Activated T-cell treated with anti-CD3 and anti-CD28 coated beads, Interleukin-2, amount 50 U/mL, for 48 hours (primary cell): ENCODE measurements around the gene MCEMP1.

Source experiments
- DNase-seq, 2 experiments: peaks; one replicate each; pipeline ENCODE4 v3.0.0-alpha.2; 2020

Gene MCEMP1

DNA sequence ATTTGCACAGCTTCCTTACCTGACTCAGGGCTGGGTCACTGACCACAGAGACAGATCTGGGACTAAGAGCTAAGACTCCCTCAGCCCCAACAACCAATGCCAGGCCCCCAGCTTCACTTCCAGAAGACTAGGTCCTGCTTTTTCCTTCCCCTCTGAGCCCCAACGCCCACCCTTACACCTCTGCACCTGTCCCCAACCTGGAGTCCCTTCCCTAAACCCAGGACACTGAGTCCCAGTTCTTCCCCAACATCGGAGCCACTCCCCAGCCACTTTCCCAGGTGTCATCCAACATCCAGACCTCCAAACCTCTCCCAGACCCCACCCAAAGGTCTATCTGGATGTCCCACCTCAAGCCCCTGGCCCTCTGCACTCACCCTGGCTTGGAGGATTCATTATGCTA lies 22.1 kb downstream of the MCEMP1 start:
- DNase-seq = peak in 1 of 2 experiments; percentile 35

DNA sequence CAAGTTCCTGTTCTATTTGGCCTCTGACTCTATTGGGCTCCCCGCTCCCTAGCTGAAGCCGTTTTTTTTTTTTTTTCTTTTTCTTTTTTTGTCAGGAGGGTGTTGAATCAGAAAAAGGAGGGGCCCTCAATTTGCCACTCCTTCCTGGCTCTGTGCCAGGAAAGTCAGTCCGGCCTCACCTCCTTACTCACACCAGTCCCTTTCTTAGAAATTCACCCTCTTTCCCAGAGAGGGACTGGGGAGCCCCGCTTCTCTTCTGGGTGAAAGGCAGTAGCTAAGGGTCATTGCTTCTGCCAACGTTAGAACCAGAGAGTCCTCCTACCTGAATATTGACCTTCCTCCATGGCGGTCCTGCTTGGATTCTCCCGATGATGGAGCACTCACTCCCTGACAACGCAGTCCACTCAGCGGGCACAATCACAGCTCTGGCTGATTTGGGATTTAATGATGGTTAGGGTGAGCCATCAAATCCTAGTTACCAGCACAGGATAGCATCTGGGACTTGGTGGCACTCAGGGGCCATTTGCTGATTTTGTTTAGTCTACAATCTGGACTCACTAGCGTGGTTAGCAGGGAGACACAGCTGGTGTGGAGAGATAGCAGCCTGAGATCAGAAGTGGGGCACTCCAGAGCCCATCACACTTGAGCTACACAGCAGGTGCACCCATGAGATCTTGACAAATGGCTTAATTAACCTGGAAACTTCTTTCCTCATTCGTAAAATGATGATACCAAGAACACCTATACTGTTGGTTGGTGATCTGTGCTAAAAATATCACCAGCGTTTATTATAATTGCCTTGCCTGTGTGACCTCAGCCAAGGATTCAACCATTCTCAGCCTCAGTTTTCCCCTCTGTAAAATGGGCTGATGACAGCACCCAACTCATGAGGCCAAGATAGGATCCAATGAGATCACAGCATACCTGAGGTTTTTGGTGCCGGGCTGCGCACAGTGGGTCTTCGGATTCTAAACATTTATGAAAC lies 22.8 kb downstream of the MCEMP1 start:
- DNase-seq = peak; percentile 77 to 80

DNA sequence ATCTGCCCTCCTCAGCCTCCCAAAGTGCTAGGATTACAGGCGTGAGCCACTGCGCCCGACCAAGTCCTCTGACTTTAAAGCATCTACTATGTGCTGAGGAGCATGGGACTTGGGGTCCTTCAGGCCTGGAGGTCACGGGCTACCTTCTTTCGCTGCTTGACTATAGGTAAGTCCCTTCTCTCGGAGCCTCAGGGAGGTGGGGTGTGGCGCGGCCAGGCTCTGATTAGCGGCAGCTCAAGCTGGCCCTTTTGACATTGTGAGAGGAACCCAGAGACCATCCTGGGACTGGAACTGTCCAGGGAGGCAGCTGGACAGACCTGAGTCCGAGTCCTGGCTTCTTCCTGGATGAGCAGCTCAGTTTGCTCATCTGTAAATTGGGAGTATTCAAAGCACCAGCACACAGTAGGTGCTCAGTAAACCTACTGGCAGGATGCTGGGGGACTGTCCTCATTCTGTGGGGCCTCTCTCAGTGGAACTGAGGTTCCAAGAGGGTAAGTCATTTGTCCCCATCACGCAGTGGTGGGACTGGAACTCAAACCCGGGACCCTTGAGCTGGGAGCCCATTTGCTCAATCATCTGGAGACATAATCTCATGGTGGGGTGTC lies 24.3 kb downstream of the MCEMP1 start:
- DNase-seq = no peak

DNA sequence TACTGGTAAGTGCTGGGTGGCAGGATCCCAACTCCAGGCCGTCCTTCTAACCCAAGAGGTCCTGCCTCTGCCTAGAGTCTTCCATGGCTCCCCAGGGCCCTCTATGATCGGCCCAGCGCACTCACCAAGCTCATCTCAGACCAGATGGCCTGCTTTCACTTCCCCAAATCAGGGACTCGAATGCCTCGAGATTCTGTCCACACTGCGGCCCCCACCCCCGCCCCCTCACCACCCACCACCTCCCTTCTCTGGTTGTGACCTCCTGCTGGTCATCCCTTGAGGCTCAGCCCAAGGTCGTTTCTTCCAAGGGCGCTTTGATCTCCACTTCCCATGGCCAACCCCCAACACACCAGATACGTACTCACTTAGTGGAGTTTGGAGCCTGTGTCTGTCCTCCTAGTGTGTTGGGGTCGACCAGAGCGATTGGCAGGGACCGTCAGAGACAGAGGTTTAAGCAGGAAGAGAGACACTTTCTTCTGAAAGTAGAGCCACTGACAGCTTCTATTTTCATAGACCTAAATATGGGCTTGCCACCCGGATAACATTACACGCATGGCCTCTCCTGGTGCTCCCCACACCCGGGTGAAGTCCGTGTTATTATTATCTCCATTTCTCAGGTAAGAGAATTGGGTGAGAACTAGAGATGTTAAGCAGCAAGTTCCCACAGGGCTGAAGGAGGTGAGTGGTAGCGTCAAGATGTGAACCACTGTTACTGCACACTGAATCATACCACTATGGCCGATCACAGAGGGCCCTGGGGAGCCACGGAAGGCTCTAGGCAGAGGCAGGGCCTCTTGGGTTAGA lies 25.0 kb downstream of the MCEMP1 start, which contains the start of gene FCER2:
FCER2 (minus strand) TSS at position 478 of the 804 bp plus-strand sequence. CDS start 2,371 bp downstream, outside the sequence.
- DNase-seq = no peak

DNA sequence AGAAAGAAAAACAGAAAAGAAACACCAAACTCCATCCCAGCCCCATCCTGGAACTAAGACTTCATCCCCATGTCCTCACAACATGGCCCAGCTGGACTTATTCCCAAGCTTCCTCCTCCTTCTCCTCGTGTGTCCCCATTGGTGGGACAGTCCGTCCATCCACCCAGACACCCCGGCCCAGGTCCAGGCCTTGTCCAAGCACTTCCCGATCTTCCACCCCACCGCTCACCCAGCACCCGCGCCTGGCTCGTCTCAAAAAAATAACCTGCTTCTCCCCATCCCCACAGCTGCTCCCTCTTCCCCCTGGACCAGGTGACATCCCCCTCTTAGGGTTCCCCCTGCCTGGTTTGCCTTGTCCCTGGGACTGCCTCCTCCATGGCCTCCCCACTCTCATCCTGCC lies 26.4 kb downstream of the MCEMP1 start:
- DNase-seq = no peak

DNA sequence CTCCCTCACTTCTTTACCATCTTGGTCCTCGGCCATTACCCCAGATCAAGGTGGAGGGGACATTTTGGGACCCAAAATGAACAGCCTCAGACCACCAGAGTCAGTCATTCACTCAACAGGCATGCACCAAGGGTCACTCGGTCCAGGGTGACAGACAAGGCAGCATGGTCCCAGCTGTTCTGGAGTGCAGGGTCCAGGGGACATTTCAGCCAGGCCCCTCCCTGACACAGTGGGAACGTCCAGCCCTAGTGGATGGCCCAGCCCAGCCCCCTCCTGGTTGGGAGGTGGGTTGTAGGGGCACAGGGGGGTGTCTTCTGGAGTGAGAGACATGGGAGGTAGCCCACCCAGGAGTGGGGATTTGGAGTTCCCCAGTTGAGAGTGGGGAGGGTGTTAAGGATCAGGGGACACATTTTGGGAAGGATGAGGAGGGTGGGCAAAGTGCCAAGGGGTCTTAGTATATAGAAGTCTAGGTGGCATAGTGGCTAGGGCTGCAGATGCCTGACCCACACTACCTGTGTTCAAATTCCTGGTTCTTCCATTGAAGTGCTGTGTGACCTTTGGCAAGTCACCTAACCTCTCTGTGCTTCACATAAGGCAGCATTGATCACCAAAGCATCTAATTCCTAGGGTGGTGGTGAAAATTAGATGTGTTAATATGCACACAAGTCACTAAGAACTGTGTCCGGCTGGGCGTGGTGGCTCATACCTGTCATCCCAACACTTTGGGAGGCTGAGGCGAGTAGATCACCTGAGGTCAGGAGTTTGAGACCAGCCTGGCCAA lies 27.6 kb downstream of the MCEMP1 start:
- DNase-seq = no peak

DNA sequence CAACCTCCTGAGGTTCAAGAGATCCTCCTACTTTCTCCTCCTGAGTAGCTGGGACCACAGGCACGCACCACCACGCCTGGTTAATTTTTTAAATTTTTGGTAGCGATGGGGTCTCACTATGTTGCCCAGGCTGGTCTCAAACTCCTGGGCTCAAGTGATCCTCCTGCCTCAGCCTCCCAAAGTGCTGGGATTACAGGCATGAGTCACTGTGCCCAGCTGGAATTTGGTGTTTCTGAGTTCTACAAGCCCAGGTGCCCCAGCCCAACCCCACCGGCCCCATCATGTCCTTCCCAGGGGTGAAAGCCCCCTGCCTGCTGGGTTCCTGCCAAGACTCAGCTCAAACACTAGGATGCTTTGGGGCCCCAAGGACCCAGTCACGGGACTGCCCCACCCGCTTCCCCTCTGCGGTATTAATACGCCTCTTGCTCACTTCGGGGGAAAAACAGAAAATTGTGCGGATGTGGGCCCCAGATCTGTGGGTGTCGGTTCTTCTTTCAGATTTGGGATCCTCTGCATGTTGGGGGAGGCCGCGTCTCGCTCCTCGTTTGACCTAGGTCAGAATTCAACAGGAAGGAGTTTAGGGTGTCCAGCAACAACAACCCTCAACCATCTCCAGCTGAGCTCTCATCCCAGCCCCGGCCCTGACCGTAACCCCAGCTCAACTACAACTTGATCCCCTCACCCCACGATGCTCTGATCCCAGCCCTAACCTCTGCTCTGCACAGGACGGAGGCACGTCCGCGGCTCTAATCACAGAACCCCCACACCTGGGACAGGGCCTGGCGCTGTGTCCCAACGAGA lies 28.7 kb downstream of the MCEMP1 start:
- peak; percentile 78 to 80 for DNase-seq

DNA sequence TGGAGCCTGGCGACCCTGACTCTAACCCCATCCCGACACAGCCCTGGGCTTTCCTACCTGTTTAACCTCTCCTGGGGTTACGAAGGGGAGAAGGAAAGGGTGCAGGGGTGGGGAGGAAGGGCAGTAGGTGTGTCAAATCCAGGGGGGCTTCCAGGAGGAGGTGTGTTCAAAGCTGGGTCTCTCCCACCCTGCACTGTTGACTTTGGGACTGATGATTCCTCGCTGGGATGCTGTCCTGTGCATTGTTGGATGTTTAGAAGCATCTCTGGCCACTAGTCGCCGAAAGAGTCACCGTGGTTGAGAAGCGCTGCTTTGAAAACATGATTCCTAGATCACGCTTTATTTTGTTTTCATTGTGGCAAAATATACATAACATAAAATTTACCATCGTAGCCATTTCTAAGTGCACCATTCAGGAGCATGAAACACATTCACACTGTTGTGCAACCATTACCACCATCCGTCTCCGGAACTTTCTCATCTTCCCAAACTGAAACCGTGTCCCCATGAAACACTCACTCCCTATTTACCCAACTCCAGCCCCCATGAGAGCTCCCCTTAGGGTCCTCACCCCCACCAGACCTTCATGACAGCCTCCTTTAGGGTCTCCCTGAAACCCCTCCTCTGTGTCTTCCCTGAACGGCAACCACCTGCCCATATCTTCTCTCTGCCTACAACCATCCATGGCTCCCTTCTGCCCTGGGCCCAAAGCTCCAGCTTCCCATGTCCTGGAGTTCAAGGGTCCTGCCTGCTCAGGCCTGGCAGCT lies 29.5 kb downstream of the MCEMP1 start:
- no peak for DNase-seq

DNA sequence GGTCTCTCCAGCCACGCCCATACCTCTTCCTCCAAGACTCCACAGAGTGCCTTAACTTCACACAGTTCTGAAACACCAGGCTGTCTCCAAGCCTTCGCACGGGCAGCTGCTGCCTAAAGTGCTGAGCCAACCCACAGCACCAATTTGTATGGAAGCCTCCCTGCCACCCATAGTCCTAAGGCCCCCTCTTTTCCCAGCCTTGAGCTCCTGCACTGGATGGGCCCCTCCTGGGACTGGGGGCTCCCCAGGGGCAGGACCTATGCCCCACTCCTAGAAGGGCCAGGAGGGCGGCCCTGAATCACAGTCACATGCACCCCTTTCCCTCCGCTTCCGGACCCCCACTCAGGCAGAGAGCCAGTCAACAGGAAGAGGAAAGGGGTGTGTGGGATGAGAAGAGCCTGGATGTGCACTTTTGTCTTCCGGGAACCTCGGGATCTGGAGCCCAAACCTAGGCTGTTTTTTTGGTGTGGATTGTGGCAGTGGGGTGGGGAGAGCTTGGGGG lies 30.1 kb downstream of the MCEMP1 start:
- DNase-seq = no peak

DNA sequence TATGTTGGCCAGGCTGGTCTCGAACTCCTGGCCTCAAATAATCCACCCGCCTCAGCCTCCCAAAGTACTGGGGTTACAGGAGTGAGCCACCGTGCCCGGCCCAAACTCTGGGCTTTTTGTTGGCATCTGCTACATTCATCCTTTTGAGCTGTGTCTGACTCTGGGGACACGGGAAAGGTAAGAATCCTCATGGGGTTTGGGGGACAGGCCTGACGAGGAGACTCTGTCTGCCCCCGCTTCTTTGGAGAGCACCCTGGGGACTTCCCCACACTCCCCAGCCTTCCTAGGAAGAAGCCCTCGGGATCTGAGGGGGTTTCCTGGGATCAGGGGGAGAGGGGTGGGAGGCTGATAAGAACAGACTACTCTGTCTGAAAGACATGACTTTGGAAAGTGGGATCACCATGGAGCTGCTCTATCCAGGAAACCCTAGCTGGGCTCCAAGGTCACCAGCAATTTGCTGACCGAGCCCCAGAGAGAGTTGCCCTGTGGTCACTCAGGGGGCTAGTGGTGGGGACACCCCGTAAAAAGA lies 33.1 kb downstream of the MCEMP1 start:
- DNase-seq = no peak

DNA sequence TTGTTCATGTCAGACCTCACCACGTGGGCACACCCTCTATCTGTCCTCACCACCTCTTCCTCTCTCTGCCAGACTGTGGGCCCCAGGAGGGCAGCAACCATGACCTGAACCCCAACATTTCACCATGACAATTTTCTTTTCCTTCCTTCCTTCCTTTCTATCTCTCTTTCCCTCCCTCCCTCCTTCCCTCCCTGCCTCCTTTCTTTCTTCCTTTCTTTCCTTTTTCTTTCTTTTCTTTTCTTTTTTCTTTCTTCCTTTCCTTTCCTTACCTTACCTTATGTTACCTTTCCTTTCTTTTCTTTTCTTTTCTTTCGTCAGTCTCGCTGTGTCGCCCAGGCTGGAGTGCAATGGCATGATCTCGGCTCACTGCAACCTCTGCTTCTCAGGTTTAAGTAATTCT lies 33.7 kb downstream of the MCEMP1 start:
- DNase-seq = no peak

DNA sequence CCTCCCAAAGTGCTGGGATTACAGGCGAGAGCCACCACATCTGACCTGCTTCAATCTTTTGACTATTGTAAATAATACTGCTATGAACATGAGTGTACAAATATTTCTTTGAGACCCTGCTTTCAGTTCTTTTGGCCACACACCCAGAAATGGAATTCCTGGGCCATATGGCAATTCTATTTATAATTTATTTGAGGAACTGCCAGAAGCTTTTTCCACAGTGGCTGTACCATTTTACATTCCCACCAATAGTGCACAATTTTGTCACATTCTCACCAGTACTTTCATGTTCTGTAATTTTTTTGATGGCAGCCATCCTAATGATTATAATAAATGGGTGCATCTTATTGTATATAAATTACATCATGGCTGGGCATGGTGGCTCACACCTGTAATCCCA lies 38.8 kb downstream of the MCEMP1 start:
- DNase-seq = no peak

DNA sequence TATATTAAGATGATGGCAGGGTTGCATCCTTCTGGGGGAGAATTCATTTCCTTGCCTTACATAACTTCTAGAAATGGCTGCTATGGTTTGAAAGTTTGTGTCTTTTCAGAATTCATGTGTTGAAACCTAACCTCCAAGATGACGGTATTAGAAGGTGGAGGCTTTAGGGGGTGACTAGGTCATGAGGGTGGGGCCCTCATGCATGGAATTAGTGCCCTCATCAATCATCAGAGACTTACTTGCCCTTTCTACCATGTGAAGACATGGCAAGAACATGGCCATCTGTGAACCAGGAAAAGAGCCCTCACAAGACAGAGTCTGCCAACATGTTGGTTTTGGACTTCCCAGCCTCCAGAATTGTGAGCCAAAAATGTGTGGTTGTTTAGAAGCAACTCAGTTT lies 39.9 kb downstream of the MCEMP1 start:
- DNase-seq = no peak

DNA sequence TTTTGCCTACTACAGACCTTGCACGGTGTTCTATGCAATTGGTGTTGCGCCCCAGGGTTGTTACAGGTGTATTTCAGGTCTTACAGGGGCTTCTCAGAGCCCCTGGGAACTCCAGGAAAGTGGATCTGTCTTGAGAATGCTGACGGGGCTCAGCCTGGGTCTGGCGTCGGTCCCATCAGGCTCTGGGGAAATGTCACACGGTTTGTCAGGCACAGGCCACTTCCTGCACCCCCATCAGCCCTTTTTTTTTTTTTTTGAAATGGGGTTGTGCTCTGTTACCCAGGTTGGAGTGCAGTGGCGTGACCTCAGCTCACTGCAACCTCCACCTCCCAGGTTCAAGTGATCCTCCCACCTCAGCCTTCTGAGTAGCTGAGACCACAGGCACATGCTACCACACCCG lies 41.8 kb downstream of the MCEMP1 start:
- DNase-seq = no peak

DNA sequence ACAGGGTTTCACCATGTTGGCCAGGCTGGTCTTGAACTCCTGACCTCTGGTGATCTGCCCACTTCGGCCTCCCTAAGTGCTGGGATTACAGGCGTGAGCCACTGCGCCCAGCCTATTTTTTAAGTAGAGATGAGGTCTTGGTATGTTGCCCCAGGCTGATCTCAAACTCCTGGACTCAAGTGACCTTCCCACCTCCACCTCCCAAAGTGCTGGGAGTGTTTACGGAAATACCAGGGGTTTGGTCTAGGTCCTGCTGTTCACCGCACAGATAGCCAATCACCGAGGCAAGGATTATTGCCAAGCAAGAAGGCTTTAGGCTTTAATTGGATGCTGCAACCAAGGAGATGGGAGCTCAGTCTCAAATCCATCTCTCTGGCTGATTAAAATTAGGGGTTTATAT lies 43.5 kb downstream of the MCEMP1 start:
- no peak for DNase-seq

DNA sequence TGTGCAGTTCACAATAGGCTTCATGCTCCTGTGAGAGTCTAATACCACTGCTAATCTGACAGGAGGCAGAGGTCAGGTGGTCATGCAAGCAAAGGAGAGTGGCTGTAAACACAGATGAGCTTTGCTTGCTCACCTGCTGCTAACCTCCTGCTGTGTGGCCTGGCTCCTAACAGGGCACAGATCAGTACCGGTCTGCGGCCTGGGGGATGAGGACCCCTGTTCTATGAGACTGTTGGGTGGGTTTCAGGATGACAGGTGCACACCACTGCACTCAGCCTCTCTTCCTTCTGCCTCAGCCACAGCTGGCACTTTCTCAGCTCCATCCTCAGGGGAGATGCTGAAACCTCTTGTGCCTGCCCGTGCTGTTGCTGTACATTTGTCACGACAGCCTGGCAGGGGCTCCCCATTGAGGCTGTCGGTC lies 45.4 kb downstream of the MCEMP1 start:
- no peak for DNase-seq

DNA sequence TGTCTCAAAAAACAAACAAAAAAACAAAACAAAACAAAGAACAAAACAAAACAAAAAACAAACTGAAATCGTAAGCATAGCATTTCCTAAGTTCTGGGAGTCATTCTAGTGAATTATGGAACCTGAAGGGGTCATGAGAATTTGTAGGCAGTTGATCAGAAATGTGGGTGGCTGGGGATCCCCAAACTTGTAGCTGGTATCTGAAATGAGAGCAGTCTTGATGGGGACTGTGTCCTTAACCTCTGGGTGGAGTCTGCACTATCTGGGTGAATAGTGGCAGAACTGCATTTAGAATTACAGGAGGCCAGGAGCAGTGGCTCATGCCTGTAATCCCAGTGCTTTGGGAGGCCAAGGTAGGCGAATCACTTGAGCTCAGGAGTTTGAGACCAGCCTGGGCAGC lies 48.9 kb downstream of the MCEMP1 start:
- no peak for DNase-seq

DNA sequence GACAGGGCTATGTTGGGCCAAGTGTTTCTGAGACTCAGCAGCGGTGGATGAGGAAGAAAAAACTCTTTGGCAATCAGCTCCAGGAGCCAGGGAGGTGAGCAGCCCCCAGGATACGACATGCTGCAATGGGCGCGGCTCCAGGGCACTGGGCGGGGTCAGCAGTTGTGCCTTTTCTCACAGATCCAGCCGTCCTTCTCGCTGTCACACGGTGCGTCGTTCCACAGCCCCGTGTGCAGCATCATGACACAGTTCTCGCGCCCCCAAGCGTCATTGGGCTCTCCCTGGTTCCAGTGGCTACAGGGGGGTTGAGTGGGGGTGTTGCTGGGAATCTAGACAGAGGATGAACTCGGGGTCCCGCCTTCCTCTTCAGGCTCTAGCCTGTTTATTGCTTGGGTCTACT lies 52.3 kb downstream of the MCEMP1 start:
- no peak for DNase-seq
